K562 (cell line): ENCODE results near the gene BSCL2. TPM values are rescaled to one million over a fixed set of nuclear protein-coding genes. Genes with fewer than 3 reads are reported as not detected.
A peak's percentile ranks its signal among the peaks of the same experiment; 100 is the strongest.

Experiments
- ASH1L ChIP-seq: fragments of 450-650 bp; IDR thresholded peaks from 2 replicates; pipeline ENCODE4 v1.6.1; 2018; ENCODE audit warnings: borderline replicate concordance, mild to moderate bottlenecking, low read depth; ENCODE audit not compliant: partially characterized antibody
- CBX8 ChIP-seq: fragments of 200-600 bp; sonication (generic); IDR thresholded peaks from 2 replicates; pipeline ENCODE4 v1.6.1; 2012; ENCODE audit warnings: borderline replicate concordance, mixed run types, low read depth, mild to moderate bottlenecking, moderate library complexity, mixed read lengths, low read length, control low read depth, inconsistent platforms; ENCODE audit not compliant: poor library complexity, severe bottlenecking; ENCODE audit errors: extremely low read depth
- NFIC ChIP-seq: fragments of 450-650 bp; IDR thresholded peaks from 2 replicates; pipeline ENCODE4 v1.6.1; 2017; ENCODE audit warnings: mild to moderate bottlenecking, inconsistent platforms
- NFIX ChIP-seq: fragments of 250-450 bp; sonication (Bioruptor Pico); IDR thresholded peaks from 2 replicates; pipeline ENCODE4 v1.4.0; 2020; ENCODE audit warnings: low read depth, mild to moderate bottlenecking, moderate library complexity
- RERE ChIP-seq: sonication (generic); formaldehyde crosslinking; IDR thresholded peaks from 2 replicates; pipeline ENCODE4 v1.8.0; 2023; ENCODE audit warnings: missing genetic modification reagents, mild to moderate bottlenecking, borderline replicate concordance
- SMARCB1 ChIP-seq: IDR thresholded peaks from 2 replicates; pipeline ENCODE4 v1.6.1; 2011; ENCODE audit warnings: improper control_type of control experiment, low read depth; ENCODE audit not compliant: insufficient read length
- TCFL5 ChIP-seq: fragments of 250-450 bp; sonication (Bioruptor Pico); conservative IDR thresholded peaks from 2 replicates; pipeline ENCODE4 v1.6.1; 2021; ENCODE audit warnings: mild to moderate bottlenecking, moderate library complexity, matching md5 sums
- ZNF77 ChIP-seq: fragments of 250-450 bp; sonication (Bioruptor Pico); IDR thresholded peaks from 2 replicates; pipeline ENCODE4 v1.5.0; 2020
- polyA plus RNA-seq, 8 experiments: library from polyadenylated mRNA; depleted of rRNA in 4 of 8; stranded (reverse) in 5 of 8; unstranded in 3 of 8; fragments of >200 nt; fragmentation: Nextera tagmentation in 2 of 8; fragmentation: Illumina TruSeq in 1 of 8; extraction: Ambion mirVana in 2 of 8; extraction: Trizol in 1 of 8; gene quantifications; 2 replicates each; pipeline versions ENCODE4 v1.2.1 to v1.2.3, GENCODE V29; 2011 to 2014; ENCODE audit warnings: inconsistent platforms in 1 of 8, missing spikeins in 1 of 8
- total RNA-seq, 7 experiments: library from RNA; depleted of rRNA in 6 of 7; stranded (reverse); fragments of >200 nt in 6 of 7; fragmentation: Illumina TruSeq in 2 of 7; extraction: Trizol in 2 of 7; gene quantifications; 2 replicates each; pipeline versions ENCODE4 v1.2.1 to v1.2.3, GENCODE V29; 2011 to 2021; ENCODE audit warnings: low replicate concordance in 1 of 7
- TF ChIP-seq, protein P1 (sequence below): fragments of 450-650 bp; IDR thresholded peaks from 2 replicates; pipeline ENCODE4 v1.6.1; 2018; ENCODE audit not compliant: partially characterized antibody
- TF ChIP-seq, protein P2 (sequence below): fragments of 250-450 bp; sonication (Bioruptor Pico); IDR thresholded peaks from 2 replicates; pipeline ENCODE4 v1.5.1; 2021; ENCODE audit warnings: mild to moderate bottlenecking
- TF ChIP-seq, protein P3 (sequence below): fragments of 450-650 bp; conservative IDR thresholded peaks from 2 replicates; pipeline ENCODE4 v1.6.1; 2016; ENCODE audit warnings: missing genetic modification characterization, low read depth, mild to moderate bottlenecking, control low read depth, missing compliant biosample characterization

The BSCL2 gene
- total and polyA plus RNA-seq, 9 of the 15 experiments (the other 6 are each of a cell fraction or from before 2014, with no cell fraction given): 18.9 to 51.7 (median 35.2) TPM

- TF ChIP-seq, protein P1, sequence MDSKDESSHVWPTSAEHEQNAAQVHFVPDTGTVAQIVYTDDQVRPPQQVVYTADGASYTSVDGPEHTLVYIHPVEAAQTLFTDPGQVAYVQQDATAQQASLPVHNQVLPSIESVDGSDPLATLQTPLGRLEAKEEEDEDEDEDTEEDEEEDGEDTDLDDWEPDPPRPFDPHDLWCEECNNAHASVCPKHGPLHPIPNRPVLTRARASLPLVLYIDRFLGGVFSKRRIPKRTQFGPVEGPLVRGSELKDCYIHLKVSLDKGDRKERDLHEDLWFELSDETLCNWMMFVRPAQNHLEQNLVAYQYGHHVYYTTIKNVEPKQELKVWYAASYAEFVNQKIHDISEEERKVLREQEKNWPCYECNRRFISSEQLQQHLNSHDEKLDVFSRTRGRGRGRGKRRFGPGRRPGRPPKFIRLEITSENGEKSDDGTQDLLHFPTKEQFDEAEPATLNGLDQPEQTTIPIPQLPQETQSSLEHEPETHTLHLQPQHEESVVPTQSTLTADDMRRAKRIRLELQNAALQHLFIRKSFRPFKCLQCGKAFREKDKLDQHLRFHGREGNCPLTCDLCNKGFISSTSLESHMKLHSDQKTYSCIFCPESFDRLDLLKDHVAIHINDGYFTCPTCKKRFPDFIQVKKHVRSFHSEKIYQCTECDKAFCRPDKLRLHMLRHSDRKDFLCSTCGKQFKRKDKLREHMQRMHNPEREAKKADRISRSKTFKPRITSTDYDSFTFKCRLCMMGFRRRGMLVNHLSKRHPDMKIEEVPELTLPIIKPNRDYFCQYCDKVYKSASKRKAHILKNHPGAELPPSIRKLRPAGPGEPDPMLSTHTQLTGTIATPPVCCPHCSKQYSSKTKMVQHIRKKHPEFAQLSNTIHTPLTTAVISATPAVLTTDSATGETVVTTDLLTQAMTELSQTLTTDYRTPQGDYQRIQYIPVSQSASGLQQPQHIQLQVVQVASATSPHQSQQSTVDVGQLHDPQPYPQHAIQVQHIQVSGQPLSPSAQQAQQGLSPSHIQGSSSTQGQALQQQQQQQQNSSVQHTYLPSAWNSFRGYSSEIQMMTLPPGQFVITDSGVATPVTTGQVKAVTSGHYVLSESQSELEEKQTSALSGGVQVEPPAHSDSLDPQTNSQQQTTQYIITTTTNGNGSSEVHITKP: no peak
- TF ChIP-seq, protein P2, sequence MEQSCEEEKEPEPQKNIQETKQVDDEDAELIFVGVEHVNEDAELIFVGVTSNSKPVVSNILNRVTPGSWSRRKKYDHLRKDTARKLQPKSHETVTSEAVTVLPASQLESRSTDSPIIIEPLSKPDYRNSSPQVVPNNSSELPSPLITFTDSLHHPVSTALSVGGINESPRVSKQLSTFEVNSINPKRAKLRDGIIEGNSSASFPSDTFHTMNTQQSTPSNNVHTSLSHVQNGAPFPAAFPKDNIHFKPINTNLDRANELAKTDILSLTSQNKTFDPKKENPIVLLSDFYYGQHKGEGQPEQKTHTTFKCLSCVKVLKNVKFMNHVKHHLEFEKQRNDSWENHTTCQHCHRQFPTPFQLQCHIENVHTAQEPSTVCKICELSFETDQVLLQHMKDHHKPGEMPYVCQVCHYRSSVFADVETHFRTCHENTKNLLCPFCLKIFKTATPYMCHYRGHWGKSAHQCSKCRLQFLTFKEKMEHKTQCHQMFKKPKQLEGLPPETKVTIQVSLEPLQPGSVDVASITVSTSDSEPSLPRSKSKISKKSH (CRISPR knock-in tag): no peak
- TF ChIP-seq TCFL5 (CRISPR knock-in tag) (no peak), NFIX (CRISPR knock-in tag) (no peak), ASH1L (no peak), ZNF77 (no peak), CBX8 (no peak), RERE (CRISPR knock-in tag) (no peak), SMARCB1 (no peak), NFIC (peak; percentile 55)
- TF ChIP-seq, protein P3, sequence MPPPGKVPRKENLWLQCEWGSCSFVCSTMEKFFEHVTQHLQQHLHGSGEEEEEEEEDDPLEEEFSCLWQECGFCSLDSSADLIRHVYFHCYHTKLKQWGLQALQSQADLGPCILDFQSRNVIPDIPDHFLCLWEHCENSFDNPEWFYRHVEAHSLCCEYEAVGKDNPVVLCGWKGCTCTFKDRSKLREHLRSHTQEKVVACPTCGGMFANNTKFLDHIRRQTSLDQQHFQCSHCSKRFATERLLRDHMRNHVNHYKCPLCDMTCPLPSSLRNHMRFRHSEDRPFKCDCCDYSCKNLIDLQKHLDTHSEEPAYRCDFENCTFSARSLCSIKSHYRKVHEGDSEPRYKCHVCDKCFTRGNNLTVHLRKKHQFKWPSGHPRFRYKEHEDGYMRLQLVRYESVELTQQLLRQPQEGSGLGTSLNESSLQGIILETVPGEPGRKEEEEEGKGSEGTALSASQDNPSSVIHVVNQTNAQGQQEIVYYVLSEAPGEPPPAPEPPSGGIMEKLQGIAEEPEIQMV (tag): no peak
These were observed 20.1 kb upstream of the BSCL2 start, which contains the start of gene HNRNPUL2 (continued) for GRCh38 chr11:62727165-62727871.
